Loucy (cell line): Measurements from ENCODE around the gene KLHL10.

Experiments
- H2AFZ ChIP-seq: fragments of 200-600 bp; sonication (generic); 2 replicates; pipeline ENCODE4 v1.6.0; 2016; ENCODE audit warnings: antibody characterized with exemption, mild to moderate bottlenecking, low read length, moderate library complexity
- H3F3A ChIP-seq: fragments of 200-600 bp; 2 replicates; pipeline ENCODE4 v1.6.0; 2016; ENCODE audit warnings: antibody characterized with exemption, low read depth, mild to moderate bottlenecking
- H3K27me3 ChIP-seq: fragments of 200-600 bp; sonication (generic); 2 replicates; pipeline ENCODE4 v1.6.1; 2014; ENCODE audit warnings: low read length, mild to moderate bottlenecking; ENCODE audit not compliant: insufficient read depth, poor library complexity, severe bottlenecking
- H3K36me3 ChIP-seq: fragments of 200-600 bp; sonication (generic); 2 replicates; pipeline ENCODE4 v1.6.1; 2016; ENCODE audit warnings: low read length; ENCODE audit not compliant: insufficient read depth
- H3K4me1 ChIP-seq: fragments of 200-600 bp; sonication (generic); 2 replicates; pipeline ENCODE4 v1.5.1; 2014; ENCODE audit warnings: low read length, mild to moderate bottlenecking; ENCODE audit not compliant: insufficient read depth, poor library complexity, severe bottlenecking
- H3K4me2 ChIP-seq: fragments of 200-600 bp; sonication (generic); 2 replicates; pipeline ENCODE4 v1.6.0; 2014; ENCODE audit warnings: antibody characterized with exemption, low read length, low read depth, mild to moderate bottlenecking; ENCODE audit not compliant: poor library complexity, severe bottlenecking
- H3K4me3 ChIP-seq: fragments of 200-600 bp; sonication (generic); 2 replicates; pipeline ENCODE4 v1.5.1; 2014; ENCODE audit warnings: low read length, mild to moderate bottlenecking, mixed read lengths; ENCODE audit not compliant: poor library complexity, severe bottlenecking
- H3K79me2 ChIP-seq: fragments of 200-600 bp; sonication (generic); 2 replicates; pipeline ENCODE4 v1.6.1; 2014; ENCODE audit warnings: low read length; ENCODE audit not compliant: insufficient read depth
- H3K9ac ChIP-seq: fragments of 200-600 bp; sonication (generic); 2 replicates; pipeline ENCODE4 v1.6.0; 2014; ENCODE audit warnings: mild to moderate bottlenecking, low read depth, low read length, moderate library complexity; ENCODE audit not compliant: poor library complexity, severe bottlenecking
- H3K9me2 ChIP-seq: fragments of 200-600 bp; sonication (generic); replicated peaks from 2 replicates; pipeline ENCODE4 v1.6.1; 2016; ENCODE audit warnings: low read depth, low read length, mixed read lengths
- H3K9me3 ChIP-seq: fragments of 200-600 bp; sonication (generic); 2 replicates; pipeline ENCODE4 v1.6.1; 2014; ENCODE audit warnings: mild to moderate bottlenecking, antibody characterized with exemption, low read length, low read depth; ENCODE audit not compliant: insufficient read depth
- H4K20me1 ChIP-seq: fragments of 200-600 bp; sonication (generic); 2 replicates; pipeline ENCODE4 v1.6.0; 2014; ENCODE audit warnings: antibody characterized with exemption, low read length, mild to moderate bottlenecking; ENCODE audit not compliant: insufficient read depth, poor library complexity, severe bottlenecking
- EZH2phosphoT487 ChIP-seq: fragments of 200-600 bp; IDR thresholded peaks from 2 replicates; pipeline ENCODE4 v1.6.1; 2018; ENCODE audit warnings: antibody characterized with exemption, mild to moderate bottlenecking, moderate library complexity, borderline replicate concordance
- TF ChIP-seq, protein P1 (sequence below): fragments of 200-600 bp; sonication (generic); conservative IDR thresholded peaks from 2 replicates; pipeline ENCODE4 v1.5.1; 2014; ENCODE audit warnings: mild to moderate bottlenecking, antibody characterized with exemption, low read length

KLHL10 gene

GRCh38 chr17:41818024-41818423, 19.6 kb upstream of the KLHL10 start:
- no peak overlapping the region for H2AFZ ChIP-seq

GRCh38 chr17:41821776-41822175, 15.8 kb upstream of the KLHL10 start:
- Histone ChIP-seq H3K27me3 (no peaks in the 10 kb centered on the region), H3K4me2 (no peak overlapping the region), H3F3A (no peaks in the 10 kb centered on the region), H4K20me1 (no peaks in the 10 kb centered on the region), H2AFZ (no peak overlapping the region), H3K79me2 (no peaks in the 10 kb centered on the region), H3K9me3 (no peaks in the 10 kb centered on the region), H3K36me3 (no peaks in the 10 kb centered on the region), H3K9ac (no peak overlapping the region), H3K4me3 (no peak overlapping the region), H3K4me1 (no peaks in the 10 kb centered on the region), H3K9me2 (no peaks in the 10 kb centered on the region)
- TF ChIP-seq EZH2phosphoT487: no peak
- TF ChIP-seq, protein P1, sequence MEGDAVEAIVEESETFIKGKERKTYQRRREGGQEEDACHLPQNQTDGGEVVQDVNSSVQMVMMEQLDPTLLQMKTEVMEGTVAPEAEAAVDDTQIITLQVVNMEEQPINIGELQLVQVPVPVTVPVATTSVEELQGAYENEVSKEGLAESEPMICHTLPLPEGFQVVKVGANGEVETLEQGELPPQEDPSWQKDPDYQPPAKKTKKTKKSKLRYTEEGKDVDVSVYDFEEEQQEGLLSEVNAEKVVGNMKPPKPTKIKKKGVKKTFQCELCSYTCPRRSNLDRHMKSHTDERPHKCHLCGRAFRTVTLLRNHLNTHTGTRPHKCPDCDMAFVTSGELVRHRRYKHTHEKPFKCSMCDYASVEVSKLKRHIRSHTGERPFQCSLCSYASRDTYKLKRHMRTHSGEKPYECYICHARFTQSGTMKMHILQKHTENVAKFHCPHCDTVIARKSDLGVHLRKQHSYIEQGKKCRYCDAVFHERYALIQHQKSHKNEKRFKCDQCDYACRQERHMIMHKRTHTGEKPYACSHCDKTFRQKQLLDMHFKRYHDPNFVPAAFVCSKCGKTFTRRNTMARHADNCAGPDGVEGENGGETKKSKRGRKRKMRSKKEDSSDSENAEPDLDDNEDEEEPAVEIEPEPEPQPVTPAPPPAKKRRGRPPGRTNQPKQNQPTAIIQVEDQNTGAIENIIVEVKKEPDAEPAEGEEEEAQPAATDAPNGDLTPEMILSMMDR: no peak

More at GRCh38 chr17:41818024-41818423, 19.6 kb upstream of the KLHL10 start:
- Histone ChIP-seq H3K4me2 (no peak overlapping the region), H3K9ac (no peak overlapping the region), H4K20me1 (no peaks in the 10 kb centered on the region), H3K27me3 (no peaks in the 10 kb centered on the region), H3K36me3 (no peaks in the 10 kb centered on the region), H3K4me1 (peaks cover 6% of the 10 kb centered on the region), H3K9me2 (no peaks in the 10 kb centered on the region), H3F3A (no peaks in the 10 kb centered on the region), H3K9me3 (no peaks in the 10 kb centered on the region), H3K4me3 (no peak overlapping the region), H3K79me2 (no peaks in the 10 kb centered on the region)
- TF ChIP-seq EZH2phosphoT487: no peak
- TF ChIP-seq, protein P1: no peak

GRCh38 chr17:41822216-41823140, 15.1 kb upstream of the KLHL10 start:
- H2AFZ ChIP-seq: no peak overlapping the region

More at GRCh38 chr17:41822216-41823140, 15.1 kb upstream of the KLHL10 start:
- Histone ChIP-seq H3K27me3 (no peaks in the 10 kb centered on the region), H3K79me2 (no peaks in the 10 kb centered on the region), H3K4me2 (no peak overlapping the region), H3K9ac (no peak overlapping the region), H3K9me2 (no peaks in the 10 kb centered on the region), H3F3A (no peaks in the 10 kb centered on the region), H3K9me3 (no peaks in the 10 kb centered on the region), H3K4me1 (no peaks in the 10 kb centered on the region), H3K36me3 (no peaks in the 10 kb centered on the region), H3K4me3 (no peak overlapping the region), H4K20me1 (no peaks in the 10 kb centered on the region)
- no peak for TF ChIP-seq EZH2phosphoT487
- TF ChIP-seq, protein P1: no peak
